ENCODE measurements around the gene CTNNA2.

The CTNNA2 gene

DNA sequence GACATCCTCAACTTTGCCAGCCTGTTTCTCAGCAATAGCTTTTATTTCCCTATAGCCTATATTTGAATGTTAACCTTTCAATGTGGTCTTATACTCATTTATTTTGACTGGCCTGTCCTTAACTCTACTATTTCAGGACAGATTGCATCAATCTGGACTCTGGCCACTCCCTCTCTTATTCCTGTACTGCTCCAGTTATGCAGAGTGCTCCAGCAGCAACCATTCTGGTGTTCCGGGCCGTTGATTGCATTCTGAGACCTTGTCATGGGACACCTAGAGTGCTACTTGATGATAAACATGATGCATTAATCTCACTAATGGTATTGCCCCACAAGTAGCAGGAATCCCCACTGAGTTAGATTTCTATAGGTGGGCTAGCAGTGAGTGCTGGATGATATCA is 428.3 kb downstream of the CTNNA2 start:
- Histone ChIP-seq H3K23ac (ENCODE audit: low read length in 2 of 2) (no peak overlapping the region), H3K27me3 (ENCODE audit: control insufficient read depth in 1 of 2, insufficient read depth in 1 of 2, low read length in 2 of 2) (no peaks in the 10 kb centered on the region), H4K8ac (ENCODE audit: low read length) (no peak overlapping the region), H2BK12ac (ENCODE audit: low read length in 2 of 2) (no peak overlapping the region), H3K79me1 (replicated peaks; ENCODE audit: low read length, poor library complexity, severe bottlenecking) (no peaks in the 10 kb centered on the region), H3K9ac (ENCODE audit: low read length) (no peak overlapping the region), H3K4me1 (ENCODE audit: control insufficient read depth, insufficient read depth, low read depth, low read length) (no peaks in the 10 kb centered on the region), H2AFZ (ENCODE audit: low read depth, low read length) (no peak overlapping the region), H3K4me3 (ENCODE audit: insufficient read depth in 1 of 2, low read depth in 1 of 2, low read length in 2 of 2) (no peak overlapping the region), H2BK5ac (ENCODE audit: low read depth, low read length, poor library complexity, severe bottlenecking) (no peak overlapping the region), H2AK5ac (ENCODE audit: low read length, severe bottlenecking) (no peak overlapping the region), H3K14ac (ENCODE audit: low read length in 2 of 2) (no peak overlapping the region), H3K4me2 (ENCODE audit: low read length, poor library complexity, severe bottlenecking) (no peak overlapping the region), H3K36me3 (ENCODE audit: control insufficient read depth in 1 of 2, insufficient read depth in 2 of 2, low read depth in 1 of 2, low read length in 2 of 2) (no peaks in the 10 kb centered on the region), H4K91ac (ENCODE audit: low read length) (no peak overlapping the region), H2BK120ac (ENCODE audit: low read depth, low read length) (no peak overlapping the region), H2BK15ac (ENCODE audit: low read depth, poor library complexity, severe bottlenecking) (no peak overlapping the region), H3K18ac (ENCODE audit: low read depth in 1 of 2, low read length in 2 of 2) (no peak overlapping the region), H3K9me3 (ENCODE audit: control insufficient read depth, low read length) (no peaks in the 10 kb centered on the region), H3K4ac (ENCODE audit: low read depth in 1 of 2, low read length in 2 of 2) (no peak overlapping the region), H3K27ac (ENCODE audit: low read length, poor library complexity, severe bottlenecking) (no peak overlapping the region)
- no peak for DNase-seq
- WGBS = 78% methylated on average over 2 of the region's 2 CpGs

DNA sequence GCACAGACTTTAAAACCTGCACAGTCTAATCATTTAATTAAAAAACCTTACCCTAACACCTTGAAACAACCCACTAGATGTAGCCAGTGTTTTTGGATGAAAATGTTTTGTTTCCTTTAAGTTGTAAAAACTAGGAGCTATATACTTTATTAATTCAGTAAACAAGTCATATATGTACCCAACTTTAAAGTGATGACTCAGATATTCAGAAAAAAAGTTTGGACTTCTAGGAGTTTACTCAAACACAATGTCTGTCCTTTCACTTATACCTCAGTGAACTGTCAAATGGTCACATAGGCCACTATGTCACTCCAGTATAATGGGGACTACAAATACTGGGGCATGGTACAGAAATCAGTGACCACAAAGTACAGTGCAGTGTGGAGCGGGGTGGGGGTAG is 431.4 kb downstream of the CTNNA2 start:
- no peaks in the 10 kb centered on the region for H3K4me1 ChIP-seq (ENCODE audit: control insufficient read depth, insufficient read depth, low read depth, low read length)
- H2BK12ac ChIP-seq (ENCODE audit: low read length in 2 of 2) = no peak overlapping the region
- no peak overlapping the region for H3K18ac ChIP-seq (ENCODE audit: low read depth in 1 of 2, low read length in 2 of 2)
- H3K36me3 ChIP-seq (ENCODE audit: control insufficient read depth in 1 of 2, insufficient read depth in 2 of 2, low read depth in 1 of 2, low read length in 2 of 2) = no peaks in the 10 kb centered on the region
- H4K8ac ChIP-seq (ENCODE audit: low read length) = no peak overlapping the region
- 40% methylated on average over 1 of the region's 1 CpG for WGBS
- H2BK5ac ChIP-seq (ENCODE audit: low read depth, low read length, poor library complexity, severe bottlenecking) = no peak overlapping the region
- no peaks in the 10 kb centered on the region for H3K9me3 ChIP-seq (ENCODE audit: control insufficient read depth, low read length)
- H3K9ac ChIP-seq (ENCODE audit: low read length) = no peak overlapping the region
- no peak overlapping the region for H3K4me2 ChIP-seq (ENCODE audit: low read length, poor library complexity, severe bottlenecking)
- no peak overlapping the region for H3K23ac ChIP-seq (ENCODE audit: low read length in 2 of 2)
- H3K4me3 ChIP-seq (ENCODE audit: insufficient read depth in 1 of 2, low read depth in 1 of 2, low read length in 2 of 2) = no peak overlapping the region
- no peak overlapping the region for H2BK15ac ChIP-seq (ENCODE audit: low read depth, poor library complexity, severe bottlenecking)
- H3K27me3 ChIP-seq (ENCODE audit: control insufficient read depth in 1 of 2, insufficient read depth in 1 of 2, low read length in 2 of 2) = no peaks in the 10 kb centered on the region
- H3K79me1 ChIP-seq (replicated peaks; ENCODE audit: low read length, poor library complexity, severe bottlenecking) = no peaks in the 10 kb centered on the region
- H2AFZ ChIP-seq (ENCODE audit: low read depth, low read length) = no peak overlapping the region
- no peak overlapping the region for H3K27ac ChIP-seq (ENCODE audit: low read length, poor library complexity, severe bottlenecking)
- H3K4ac ChIP-seq (ENCODE audit: low read depth in 1 of 2, low read length in 2 of 2) = no peak overlapping the region
- H3K14ac ChIP-seq (ENCODE audit: low read length in 2 of 2) = no peak overlapping the region
- no peak overlapping the region for H4K91ac ChIP-seq (ENCODE audit: low read length)
- no peak overlapping the region for H2AK5ac ChIP-seq (ENCODE audit: low read length, severe bottlenecking)
- H2BK120ac ChIP-seq (ENCODE audit: low read depth, low read length) = no peak overlapping the region
- DNase-seq = no peak

DNA sequence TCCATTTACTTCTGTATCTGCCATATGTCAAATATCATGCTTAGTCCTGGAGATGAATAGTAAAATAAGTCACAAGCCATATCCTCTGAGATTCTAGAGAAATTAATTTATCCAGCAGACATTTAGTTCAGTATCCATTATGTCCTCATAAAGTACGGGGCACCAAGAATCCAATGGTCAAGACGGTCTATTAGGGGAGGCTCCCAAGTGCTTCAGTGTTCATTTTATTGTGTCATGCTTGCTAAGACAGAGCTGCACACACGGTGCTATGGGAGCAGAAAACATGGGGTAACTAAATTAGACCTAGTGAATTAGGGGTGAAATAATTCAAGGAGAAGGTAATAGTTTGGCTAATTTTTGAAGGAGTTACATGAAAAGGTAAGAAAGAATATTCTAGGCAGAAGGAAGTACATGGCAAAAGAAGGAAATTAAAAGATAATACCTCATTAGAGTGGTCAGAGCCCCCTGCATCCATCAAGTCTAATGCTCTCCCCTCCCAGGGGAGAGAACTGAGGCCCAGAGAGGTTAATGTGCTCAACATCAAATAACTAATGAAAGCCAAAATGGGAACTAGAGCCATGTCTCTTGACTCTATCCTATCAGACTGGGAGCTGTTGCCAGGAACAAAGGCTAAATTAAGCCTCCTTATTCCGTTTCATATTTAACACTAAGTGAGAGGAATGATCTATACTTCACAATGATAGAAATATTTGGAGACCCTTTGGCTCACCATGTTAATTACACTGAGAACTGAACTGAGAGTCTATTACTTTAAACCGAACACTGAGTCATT is 433.0 kb downstream of the CTNNA2 start:
- Histone ChIP-seq H3K4me2 (ENCODE audit: low read length, poor library complexity, severe bottlenecking) (no peak overlapping the region), H4K8ac (ENCODE audit: low read length) (no peak overlapping the region), H3K27ac (ENCODE audit: low read length, poor library complexity, severe bottlenecking) (no peak overlapping the region), H3K36me3 (ENCODE audit: control insufficient read depth in 1 of 2, insufficient read depth in 2 of 2, low read depth in 1 of 2, low read length in 2 of 2) (no peaks in the 10 kb centered on the region), H2BK5ac (ENCODE audit: low read depth, low read length, poor library complexity, severe bottlenecking) (no peak overlapping the region), H2BK15ac (ENCODE audit: low read depth, poor library complexity, severe bottlenecking) (no peak overlapping the region), H3K4ac (ENCODE audit: low read depth in 1 of 2, low read length in 2 of 2) (no peak overlapping the region), H4K91ac (ENCODE audit: low read length) (no peak overlapping the region), H2AFZ (ENCODE audit: low read depth, low read length) (no peak overlapping the region), H3K79me1 (replicated peaks; ENCODE audit: low read length, poor library complexity, severe bottlenecking) (no peaks in the 10 kb centered on the region), H2BK12ac (ENCODE audit: low read length in 2 of 2) (no peak overlapping the region), H3K18ac (ENCODE audit: low read depth in 1 of 2, low read length in 2 of 2) (no peak overlapping the region), H3K14ac (ENCODE audit: low read length in 2 of 2) (no peak overlapping the region), H3K23ac (ENCODE audit: low read length in 2 of 2) (no peak overlapping the region), H2AK5ac (ENCODE audit: low read length, severe bottlenecking) (no peak overlapping the region), H3K9me3 (ENCODE audit: control insufficient read depth, low read length) (no peaks in the 10 kb centered on the region), H2BK120ac (ENCODE audit: low read depth, low read length) (no peak overlapping the region), H3K9ac (ENCODE audit: low read length) (no peak overlapping the region), H3K4me1 (ENCODE audit: control insufficient read depth, insufficient read depth, low read depth, low read length) (no peaks in the 10 kb centered on the region), H3K27me3 (ENCODE audit: control insufficient read depth in 1 of 2, insufficient read depth in 1 of 2, low read length in 2 of 2) (no peaks in the 10 kb centered on the region), H3K4me3 (ENCODE audit: insufficient read depth in 1 of 2, low read depth in 1 of 2, low read length in 2 of 2) (no peak overlapping the region)
- no peak for DNase-seq
- WGBS = 84% methylated on average over 3 of the region's 5 CpGs

DNA sequence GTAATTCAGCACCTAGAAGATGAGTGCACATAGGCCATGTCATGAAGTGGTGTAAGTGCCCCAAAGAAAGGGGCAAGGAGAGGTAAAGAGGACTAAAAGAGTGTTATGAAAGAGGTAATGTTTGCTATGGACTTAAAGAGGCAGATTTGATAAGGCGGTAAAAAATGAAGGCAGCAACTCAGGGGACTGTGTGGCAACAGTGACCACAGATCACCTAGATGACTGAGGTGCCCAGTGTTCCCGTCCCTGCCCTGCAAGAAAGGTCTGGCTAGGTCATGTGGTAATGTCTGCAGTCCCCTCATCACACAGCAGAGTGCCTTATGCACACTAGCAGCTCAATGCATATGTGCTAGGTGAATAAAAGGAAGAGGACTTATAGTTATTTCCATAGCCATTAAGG is 434.9 kb downstream of the CTNNA2 start:
- Histone ChIP-seq H3K18ac (ENCODE audit: low read depth in 1 of 2, low read length in 2 of 2) (no peak overlapping the region), H4K91ac (ENCODE audit: low read length) (no peak overlapping the region), H3K4me3 (ENCODE audit: insufficient read depth in 1 of 2, low read depth in 1 of 2, low read length in 2 of 2) (no peak overlapping the region), H3K79me1 (replicated peaks; ENCODE audit: low read length, poor library complexity, severe bottlenecking) (no peaks in the 10 kb centered on the region), H3K36me3 (ENCODE audit: control insufficient read depth in 1 of 2, insufficient read depth in 2 of 2, low read depth in 1 of 2, low read length in 2 of 2) (no peaks in the 10 kb centered on the region), H3K4me2 (ENCODE audit: low read length, poor library complexity, severe bottlenecking) (no peak overlapping the region), H3K9ac (ENCODE audit: low read length) (no peak overlapping the region), H3K27me3 (ENCODE audit: control insufficient read depth in 1 of 2, insufficient read depth in 1 of 2, low read length in 2 of 2) (no peaks in the 10 kb centered on the region), H4K8ac (ENCODE audit: low read length) (no peak overlapping the region), H2BK15ac (ENCODE audit: low read depth, poor library complexity, severe bottlenecking) (no peak overlapping the region), H3K4ac (ENCODE audit: low read depth in 1 of 2, low read length in 2 of 2) (no peak overlapping the region), H3K27ac (ENCODE audit: low read length, poor library complexity, severe bottlenecking) (no peak overlapping the region), H2AK5ac (ENCODE audit: low read length, severe bottlenecking) (no peak overlapping the region), H2BK5ac (ENCODE audit: low read depth, low read length, poor library complexity, severe bottlenecking) (no peak overlapping the region), H3K9me3 (ENCODE audit: control insufficient read depth, low read length) (no peaks in the 10 kb centered on the region), H2BK120ac (ENCODE audit: low read depth, low read length) (no peak overlapping the region), H2AFZ (ENCODE audit: low read depth, low read length) (no peak overlapping the region), H3K14ac (ENCODE audit: low read length in 2 of 2) (no peak overlapping the region), H2BK12ac (ENCODE audit: low read length in 2 of 2) (no peak overlapping the region), H3K23ac (ENCODE audit: low read length in 2 of 2) (no peak overlapping the region), H3K4me1 (ENCODE audit: control insufficient read depth, insufficient read depth, low read depth, low read length) (no peaks in the 10 kb centered on the region)
- no peak for DNase-seq
- 41% methylated on average over 2 of the region's 2 CpGs for WGBS
